WERI-Rb-1 (cell line): ENCODE results near the gene FAM53A.

Experiments used
- DNase-seq: peaks from one replicate; pipeline ENCODE4 v3.0.0-alpha.2; 2020
- H3K27ac ChIP-seq: fragments of 250-450 bp; sonication (Bioruptor Pico); 2 replicates; pipeline ENCODE4 v1.5.1; 2020; ENCODE audit warnings: mild to moderate bottlenecking, moderate library complexity
- H3K27me3 ChIP-seq: fragments of 250-450 bp; sonication (Bioruptor Pico); 2 replicates; pipeline ENCODE4 v1.5.1; 2021; ENCODE audit warnings: mild to moderate bottlenecking, low read depth, moderate library complexity; ENCODE audit not compliant: insufficient read depth, severe bottlenecking
- H3K36me3 ChIP-seq: fragments of 250-450 bp; sonication (Bioruptor Pico); 2 replicates; pipeline ENCODE4 v1.5.1; 2020; ENCODE audit warnings: mild to moderate bottlenecking, moderate library complexity
- H3K4me3 ChIP-seq: 2 replicates; pipeline ENCODE4 v1.5.1; 2011; ENCODE audit warnings: low read depth, mild to moderate bottlenecking, control low read depth, low read length
- H3K9me3 ChIP-seq: fragments of 250-450 bp; sonication (Bioruptor Pico); 2 replicates; pipeline ENCODE4 v1.5.1; 2021; ENCODE audit warnings: mild to moderate bottlenecking, moderate library complexity; ENCODE audit not compliant: severe bottlenecking
- TF ChIP-seq, protein P1 (sequence below): IDR thresholded peaks from 2 replicates; pipeline ENCODE4 v1.5.1; 2011; ENCODE audit warnings: low read depth, mild to moderate bottlenecking, control low read depth, inconsistent platforms, low read length

The FAM53A gene

DNA sequence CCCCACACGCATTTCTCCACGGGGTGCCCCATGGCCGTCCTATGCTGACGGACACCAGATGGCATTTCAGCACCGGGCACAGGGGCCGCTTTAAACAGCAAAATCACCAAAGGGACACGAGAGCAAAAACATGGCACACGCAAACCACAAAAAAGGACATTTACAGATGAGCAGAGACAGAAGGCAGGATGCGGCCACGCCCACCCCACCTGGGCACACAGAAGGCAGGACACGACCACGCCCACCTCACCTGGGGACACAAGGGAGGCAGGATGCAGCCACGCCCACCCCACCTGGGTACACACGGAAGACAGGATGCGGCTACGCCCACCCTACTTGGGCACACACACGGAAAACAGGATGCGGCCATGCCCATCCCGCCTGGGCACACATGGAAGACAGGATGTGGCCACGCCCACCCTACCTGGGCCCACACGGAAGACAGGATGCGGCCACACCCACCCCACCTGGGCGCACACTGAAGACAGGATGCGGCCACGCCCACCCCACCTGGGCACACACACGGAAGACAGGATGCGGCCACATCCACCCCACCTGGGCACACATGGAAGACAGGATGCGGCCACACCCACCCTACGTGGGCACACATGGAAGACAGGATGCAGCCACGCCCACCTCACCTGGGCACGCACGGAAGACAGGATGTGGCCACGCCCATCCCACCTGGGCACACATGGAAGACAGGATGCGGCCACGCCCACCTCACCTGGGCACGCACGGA is 69.1 kb downstream of the FAM53A start:
- H3K4me3 ChIP-seq, result no peak overlapping the region
- TF ChIP-seq, protein P1, sequence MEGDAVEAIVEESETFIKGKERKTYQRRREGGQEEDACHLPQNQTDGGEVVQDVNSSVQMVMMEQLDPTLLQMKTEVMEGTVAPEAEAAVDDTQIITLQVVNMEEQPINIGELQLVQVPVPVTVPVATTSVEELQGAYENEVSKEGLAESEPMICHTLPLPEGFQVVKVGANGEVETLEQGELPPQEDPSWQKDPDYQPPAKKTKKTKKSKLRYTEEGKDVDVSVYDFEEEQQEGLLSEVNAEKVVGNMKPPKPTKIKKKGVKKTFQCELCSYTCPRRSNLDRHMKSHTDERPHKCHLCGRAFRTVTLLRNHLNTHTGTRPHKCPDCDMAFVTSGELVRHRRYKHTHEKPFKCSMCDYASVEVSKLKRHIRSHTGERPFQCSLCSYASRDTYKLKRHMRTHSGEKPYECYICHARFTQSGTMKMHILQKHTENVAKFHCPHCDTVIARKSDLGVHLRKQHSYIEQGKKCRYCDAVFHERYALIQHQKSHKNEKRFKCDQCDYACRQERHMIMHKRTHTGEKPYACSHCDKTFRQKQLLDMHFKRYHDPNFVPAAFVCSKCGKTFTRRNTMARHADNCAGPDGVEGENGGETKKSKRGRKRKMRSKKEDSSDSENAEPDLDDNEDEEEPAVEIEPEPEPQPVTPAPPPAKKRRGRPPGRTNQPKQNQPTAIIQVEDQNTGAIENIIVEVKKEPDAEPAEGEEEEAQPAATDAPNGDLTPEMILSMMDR, result no peak
- DNase-seq, result no peak
- no peaks in the 10 kb centered on the region for H3K9me3 ChIP-seq
- no peaks in the 10 kb centered on the region for H3K36me3 ChIP-seq
- H3K27ac ChIP-seq, result no peak overlapping the region
- H3K27me3 ChIP-seq, result no peaks in the 10 kb centered on the region

- DNase-seq, result no peak
- no peaks in the 10 kb centered on the region for H3K27me3 ChIP-seq
- no peak overlapping the region for H3K27ac ChIP-seq
- H3K36me3 ChIP-seq, result no peaks in the 10 kb centered on the region
- no peaks in the 10 kb centered on the region for H3K9me3 ChIP-seq
- TF ChIP-seq, protein P1, result no peak
- no peak overlapping the region for H3K4me3 ChIP-seq
Measured at GRCh38 chr4:1614502-1614853, 69.6 kb downstream of the FAM53A start.

DNA sequence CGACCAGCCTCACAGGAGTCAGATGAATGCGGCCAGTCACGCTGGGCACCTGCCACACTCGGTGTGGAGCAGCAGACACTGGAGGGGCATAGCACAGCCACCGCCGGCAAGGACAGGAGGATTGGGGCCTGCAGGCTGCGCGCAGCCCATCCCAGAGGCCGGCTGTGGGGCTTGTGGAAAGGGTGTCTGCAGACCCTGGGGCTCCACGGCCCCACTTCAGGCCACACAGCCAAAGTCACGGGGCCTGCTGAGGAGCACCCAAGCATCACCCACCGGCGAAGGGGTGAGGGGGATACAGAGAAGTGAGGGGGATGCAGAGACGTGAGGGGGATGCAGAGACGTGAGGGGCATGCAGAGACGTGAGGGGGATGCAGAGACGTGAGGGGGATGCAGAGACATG is 70.1 kb downstream of the FAM53A start:
- DNase-seq, result no peak
- Histone ChIP-seq H3K27ac (no peak overlapping the region), H3K9me3 (no peaks in the 10 kb centered on the region), H3K36me3 (no peaks in the 10 kb centered on the region), H3K27me3 (no peaks in the 10 kb centered on the region), H3K4me3 (no peak overlapping the region)
- TF ChIP-seq, protein P1, result no peak

- no peak for DNase-seq
Measured at GRCh38 chr4:1613099-1613495, 71.0 kb downstream of the FAM53A start.

GRCh38 chr4:1612278-1613098 is 71.6 kb downstream of the FAM53A start:
- no peaks in the 10 kb centered on the region for H3K9me3 ChIP-seq
- H3K27ac ChIP-seq, result no peak overlapping the region
- H3K27me3 ChIP-seq, result no peaks in the 10 kb centered on the region
- H3K4me3 ChIP-seq, result no peak overlapping the region
- TF ChIP-seq, protein P1, result no peak
- no peaks in the 10 kb centered on the region for H3K36me3 ChIP-seq
- no peak for DNase-seq

More at GRCh38 chr4:1613099-1613495, 71.0 kb downstream of the FAM53A start:
- H3K4me3 ChIP-seq, result no peak overlapping the region
- H3K27ac ChIP-seq, result no peak overlapping the region
- TF ChIP-seq, protein P1, result no peak
- no peaks in the 10 kb centered on the region for H3K27me3 ChIP-seq
- H3K36me3 ChIP-seq, result no peaks in the 10 kb centered on the region
- no peaks in the 10 kb centered on the region for H3K9me3 ChIP-seq
